ENCODE measurements around the gene PDIA6. TPM values are rescaled to one million over a fixed set of nuclear protein-coding genes. Genes with fewer than 3 reads are reported as not detected.
"Not testable (repeated sequence)": the region's sequence is repeated elsewhere in the genome, so short reads cannot be mapped to it uniquely, and the experiment has no call there.

Gene PDIA6
- total and polyA plus RNA-seq, 10 of the 15 experiments (the other 5 are each of a cell fraction or from before 2014, with no cell fraction given), result 148 to 526 (median 209) TPM

DNA sequence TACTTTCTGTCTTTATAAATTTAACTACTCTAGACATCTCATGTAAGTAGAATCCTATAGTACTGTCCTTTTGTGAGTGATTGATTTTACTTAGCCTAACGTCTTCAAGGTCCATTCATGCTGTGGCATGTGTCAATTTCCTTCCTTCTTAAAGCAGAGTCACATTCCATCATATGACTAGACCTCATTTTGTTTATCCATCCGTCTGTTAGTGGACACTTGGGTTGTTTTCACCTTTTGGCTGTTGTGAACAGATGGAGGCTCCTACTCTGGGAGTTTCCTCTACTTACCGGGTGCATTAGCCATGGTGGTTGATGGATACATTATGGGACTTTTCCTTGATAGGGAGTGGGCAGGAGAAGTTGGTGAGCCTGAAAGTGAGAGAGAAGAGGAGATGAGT, 6.4 kb upstream of the PDIA6 start (continued):
- TF ChIP-seq, protein P1, sequence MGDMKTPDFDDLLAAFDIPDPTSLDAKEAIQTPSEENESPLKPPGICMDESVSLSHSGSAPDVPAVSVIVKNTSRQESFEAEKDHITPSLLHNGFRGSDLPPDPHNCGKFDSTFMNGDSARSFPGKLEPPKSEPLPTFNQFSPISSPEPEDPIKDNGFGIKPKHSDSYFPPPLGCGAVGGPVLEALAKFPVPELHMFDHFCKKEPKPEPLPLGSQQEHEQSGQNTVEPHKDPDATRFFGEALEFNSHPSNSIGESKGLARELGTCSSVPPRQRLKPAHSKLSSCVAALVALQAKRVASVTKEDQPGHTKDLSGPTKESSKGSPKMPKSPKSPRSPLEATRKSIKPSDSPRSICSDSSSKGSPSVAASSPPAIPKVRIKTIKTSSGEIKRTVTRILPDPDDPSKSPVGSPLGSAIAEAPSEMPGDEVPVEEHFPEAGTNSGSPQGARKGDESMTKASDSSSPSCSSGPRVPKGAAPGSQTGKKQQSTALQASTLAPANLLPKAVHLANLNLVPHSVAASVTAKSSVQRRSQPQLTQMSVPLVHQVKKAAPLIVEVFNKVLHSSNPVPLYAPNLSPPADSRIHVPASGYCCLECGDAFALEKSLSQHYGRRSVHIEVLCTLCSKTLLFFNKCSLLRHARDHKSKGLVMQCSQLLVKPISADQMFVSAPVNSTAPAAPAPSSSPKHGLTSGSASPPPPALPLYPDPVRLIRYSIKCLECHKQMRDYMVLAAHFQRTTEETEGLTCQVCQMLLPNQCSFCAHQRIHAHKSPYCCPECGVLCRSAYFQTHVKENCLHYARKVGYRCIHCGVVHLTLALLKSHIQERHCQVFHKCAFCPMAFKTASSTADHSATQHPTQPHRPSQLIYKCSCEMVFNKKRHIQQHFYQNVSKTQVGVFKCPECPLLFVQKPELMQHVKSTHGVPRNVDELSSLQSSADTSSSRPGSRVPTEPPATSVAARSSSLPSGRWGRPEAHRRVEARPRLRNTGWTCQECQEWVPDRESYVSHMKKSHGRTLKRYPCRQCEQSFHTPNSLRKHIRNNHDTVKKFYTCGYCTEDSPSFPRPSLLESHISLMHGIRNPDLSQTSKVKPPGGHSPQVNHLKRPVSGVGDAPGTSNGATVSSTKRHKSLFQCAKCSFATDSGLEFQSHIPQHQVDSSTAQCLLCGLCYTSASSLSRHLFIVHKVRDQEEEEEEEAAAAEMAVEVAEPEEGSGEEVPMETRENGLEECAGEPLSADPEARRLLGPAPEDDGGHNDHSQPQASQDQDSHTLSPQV (IDR thresholded peaks at IDR 0.05), result no peak
- no peak for TF ChIP-seq NFYB (IDR thresholded peaks at IDR 0.05; ENCODE audit: insufficient read depth, low read depth, low read length)
- no peak for TF ChIP-seq NBN (IDR thresholded peaks at IDR 0.05)
- TF ChIP-seq LARP7 (IDR thresholded peaks at IDR 0.05), result no peak
- no peak for TF ChIP-seq STAT3 (IDR thresholded peaks at IDR 0.05; ENCODE audit: low read depth, low read length)
- TF ChIP-seq TCF7 (IDR thresholded peaks at IDR 0.05; ENCODE audit: borderline replicate concordance), result no peak
- no peak for TF ChIP-seq NR2F1 (conservative IDR thresholded peaks at IDR 0.05)

DNA sequence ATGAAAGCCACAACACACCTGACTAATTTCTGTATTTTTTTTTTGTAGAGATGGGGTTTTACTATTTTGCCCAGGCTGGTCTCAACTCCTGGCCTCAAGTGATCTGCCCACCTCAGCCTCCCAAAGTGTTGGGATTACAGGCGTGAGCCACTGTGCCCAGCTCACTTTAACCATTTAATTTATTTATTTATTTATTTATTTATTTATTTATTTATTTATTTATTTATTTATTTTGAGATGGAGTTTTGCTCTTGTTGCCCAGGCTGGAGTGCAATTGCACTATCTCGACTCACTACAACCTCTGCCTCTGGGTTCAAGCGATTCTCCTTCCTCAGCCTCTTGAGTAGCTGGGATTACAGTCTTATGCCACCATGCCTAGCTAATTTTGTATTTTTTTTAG, 5.7 kb upstream of the PDIA6 start:
- BruUV-seq (replicated peaks); H3K27ac ChIP-seq (ENCODE audit: control insufficient read depth, insufficient read depth); FAIRE-seq; in situ Hi-C loops (cut with MboI); H3K79me2 ChIP-seq (ENCODE audit: control insufficient read depth, insufficient read depth, low read length); H3K4me3 ChIP-seq; POLR2A ChIA-PET; DNase-seq (ENCODE audit: low read depth, low spot score); H2AFZ ChIP-seq (ENCODE audit: control insufficient read depth, low read depth, low read length); H3K4me1 ChIP-seq (ENCODE audit: control insufficient read depth, insufficient read depth, low read length); H3K4me2 ChIP-seq (ENCODE audit: control insufficient read depth, insufficient read depth); H3K9me3 ChIP-seq (replicated peaks; ENCODE audit: control insufficient read depth, insufficient read depth, low read length); H3K9ac ChIP-seq (ENCODE audit: control insufficient read depth, insufficient read depth, low read length); H4K20me1 ChIP-seq (ENCODE audit: control insufficient read depth, insufficient read depth); ATAC-seq; H3K36me3 ChIP-seq (ENCODE audit: control insufficient read depth in 2 of 2, insufficient read depth in 2 of 2, low read length in 1 of 2); H3K27me3 ChIP-seq (replicated peaks in 1 of 2; ENCODE audit: control insufficient read depth in 2 of 2, insufficient read depth in 2 of 2, low read length in 1 of 2): not testable (repeated sequence)
- CTCF ChIA-PET, result interaction anchor here (0.6 to 3.2 kb wide), 3 partner anchors 15 to 660 kb away, joined by 3 to 10 read pairs (median 4); no protein-coding TSS in a partner anchor
- SMC1A ChIA-PET (ENCODE audit: uncharacterized antibody, unreplicated experiment), result interaction anchor here (0.6 kb wide), 1 partner anchor 611 kb away, joined by 3 read pairs; no protein-coding TSS in a partner anchor
- intact Hi-C loops (cut with micrococcal nuclease; ENCODE audit: unreplicated experiment), result loop anchor here (10.0 kb wide), 1 partner anchor 926 kb away; the partner anchor contains the start of gene LPIN1
- WGBS (ENCODE audit: insufficient coverage, insufficient replicate concordance, low lambda C conversion rate, missing lambda C conversion rate), result 51% methylated on average over 3 of the region's 3 CpGs
- RAD21 ChIA-PET (ENCODE audit: unreplicated experiment), result interaction anchor here (1.0 kb wide), 1 partner anchor 73 kb away, joined by 3 read pairs; no protein-coding TSS in a partner anchor

All from GM12878 (cell line).